Kidney (tissue), 14 donors: ENCODE measurements around the gene XRCC4. TPM values are rescaled to one million over a fixed set of nuclear protein-coding genes. Genes with fewer than 3 reads are reported as not detected.

ENCODE experiments used
- DNase-seq, 5 donors: peaks; one replicate each; pipeline ENCODE4 v3.0.0-alpha.2; 2013 to 2020
- FAIRE-seq: peaks from 2 replicates; lab custom pipeline; 2012; peaks lifted over from hg19 to GRCh38; lab: Jason Lieb, UNC
- H3K27ac ChIP-seq, 2 donors: one replicate each; pipeline ENCODE4 v1.7.0; 2013; ENCODE audit warnings: low read depth in 2 of 2, low read length in 2 of 2, inconsistent platforms in 1 of 2
- H3K27me3 ChIP-seq: one replicate; pipeline ENCODE4 v1.7.1; 2013; ENCODE audit warnings: low read length, inconsistent platforms; ENCODE audit not compliant: control insufficient read depth, insufficient read depth
- H3K36me3 ChIP-seq, 3 donors: one replicate each; pipeline versions ENCODE4 v1.7.0 to v1.7.1; 2013; ENCODE audit warnings: low read length in 3 of 3, control low read depth in 1 of 3, inconsistent platforms in 1 of 3; ENCODE audit not compliant: insufficient read depth in 3 of 3, control insufficient read depth in 2 of 3
- H3K4me1 ChIP-seq, 3 donors: one replicate each; pipeline versions ENCODE4 v1.7.0 to v1.7.1; 2013; ENCODE audit warnings: low read length in 3 of 3, inconsistent platforms in 1 of 3, low read depth in 1 of 3; ENCODE audit not compliant: control insufficient read depth in 2 of 3, insufficient read depth in 2 of 3
- H3K4me3 ChIP-seq, 3 donors: one replicate each; pipeline versions ENCODE4 v1.7.0 to v1.8.1; 2013; ENCODE audit warnings: low read length in 3 of 3, control low read depth in 1 of 3, inconsistent platforms in 1 of 3
- H3K9ac ChIP-seq, 3 donors: one replicate each; pipeline versions ENCODE4 v1.7.0 to v1.7.1; 2013; ENCODE audit warnings: low read length in 3 of 3, control low read depth in 1 of 3, inconsistent platforms in 1 of 3
- H3K9me3 ChIP-seq, 3 donors: one replicate each; pipeline versions ENCODE4 v1.7.0 to v1.7.1; 2013; ENCODE audit warnings: low read length in 3 of 3, control low read depth in 1 of 3, inconsistent platforms in 1 of 3; ENCODE audit not compliant: control insufficient read depth in 2 of 3, insufficient read depth in 1 of 3
- CTCF ChIP-seq: IDR thresholded peaks from 3 replicates; pipeline ENCODE4 v1.5.1; 2012; ENCODE audit warnings: mild to moderate bottlenecking, moderate library complexity, borderline replicate concordance; ENCODE audit not compliant: insufficient read depth; ENCODE audit errors: extremely low read depth
- intact Hi-C: fragments of 100-400 bp; cut with DNase I; formaldehyde crosslinking; loops from one replicate; pipeline ENCODE4 v1.11.1; 2022
- polyA plus RNA-seq: library from polyadenylated mRNA; stranded (reverse); fragments of 350-450 nt; fragmentation: Illumina TruSeq; extraction: RNeasy Lipid Tissue Mini Kit (QIAGEN cat#74804); gene quantifications from one replicate; pipeline ENCODE4 v1.2.3, GENCODE V29; 2014; ENCODE audit warnings: low read depth, low replicate concordance; ENCODE audit not compliant: insufficient read depth
- total RNA-seq: library from RNA; stranded (reverse); fragmentation: NEBNext Ultra II Directional; extraction: Animal tissue kit (Norgen Biotek cat#: 25700); gene quantifications from one replicate; pipeline ENCODE4 v1.2.1, GENCODE V29; 2021
- donor health status: control.
- donor health status: control.
- donor health status: control.
- donor health status: control.
- donor health status: control.
- donor health status: DM: yes; HTN: yes; CAD: no.
- donor health status: Normal renal cell carcinoma (clear cell type).

XRCC4 gene
- total and polyA plus RNA-seq, 2 donors from 2014 or later: 8.5 to 9.4 TPM

GRCh38 chr5:83124593-83124992 lies 47.2 kb downstream of the XRCC4 start:
- no peak for FAIRE-seq
- intact Hi-C loops: no loop called here
- Histone ChIP-seq H3K27me3 (no peaks in the 10 kb centered on the region), H3K4me3 (no peak overlapping the region), H3K9ac (no peak overlapping the region), H3K4me1 (no peaks in the 10 kb centered on the region), H3K9me3 (no peaks in the 10 kb centered on the region), H3K36me3 (no peaks in the 10 kb centered on the region), H3K27ac (no peak overlapping the region)
- TF ChIP-seq CTCF: no peak
- no peak for DNase-seq

GRCh38 chr5:83125560-83125959 lies 48.2 kb downstream of the XRCC4 start:
- Histone ChIP-seq H3K9ac (no peak overlapping the region), H3K4me3 (no peak overlapping the region), H3K27me3 (no peaks in the 10 kb centered on the region), H3K36me3 (no peaks in the 10 kb centered on the region), H3K4me1 (no peaks in the 10 kb centered on the region), H3K27ac (no peak overlapping the region), H3K9me3 (no peaks in the 10 kb centered on the region)
- DNase-seq: no peak
- TF ChIP-seq CTCF: no peak
- intact Hi-C loops: no loop called here
- FAIRE-seq: no peak

- Histone ChIP-seq H3K9ac (no peak overlapping the region), H3K36me3 (no peaks in the 10 kb centered on the region), H3K4me1 (no peaks in the 10 kb centered on the region), H3K27ac (no peak overlapping the region), H3K27me3 (no peaks in the 10 kb centered on the region), H3K9me3 (no peaks in the 10 kb centered on the region), H3K4me3 (no peak overlapping the region)
- DNase-seq: no peak
- no peak for FAIRE-seq
- TF ChIP-seq CTCF: no peak
- intact Hi-C loops: no loop called here
Measured at GRCh38 chr5:83126501-83126900, 49.2 kb downstream of the XRCC4 start.

GRCh38 chr5:83133797-83134196 lies 56.5 kb downstream of the XRCC4 start:
- intact Hi-C loops: no loop called here
- Histone ChIP-seq H3K36me3 (no peaks in the 10 kb centered on the region), H3K9me3 (no peaks in the 10 kb centered on the region), H3K4me1 (no peaks in the 10 kb centered on the region), H3K27ac (no peak overlapping the region), H3K4me3 (no peak overlapping the region), H3K9ac (no peak overlapping the region), H3K27me3 (no peaks in the 10 kb centered on the region)
- no peak for DNase-seq
- TF ChIP-seq CTCF: no peak
- no peak for FAIRE-seq
